Skeletal muscle cell (primary cell): Measurements from ENCODE around the gene PARD6B.
"Not testable (repeated sequence)": the region's sequence is repeated elsewhere in the genome, so short reads cannot be mapped to it uniquely, and the experiment has no call there.

Source experiments
- DNase-seq: peaks from one replicate; pipeline ENCODE4 v3.0.0-alpha.2; 2010; ENCODE audit warnings: low read depth
- H3K4me3 ChIP-seq: 2 replicates; pipeline ENCODE4 v1.5.1; 2011; ENCODE audit warnings: low read depth, mild to moderate bottlenecking, control low read depth, low read length, moderate library complexity

The PARD6B gene

DNA sequence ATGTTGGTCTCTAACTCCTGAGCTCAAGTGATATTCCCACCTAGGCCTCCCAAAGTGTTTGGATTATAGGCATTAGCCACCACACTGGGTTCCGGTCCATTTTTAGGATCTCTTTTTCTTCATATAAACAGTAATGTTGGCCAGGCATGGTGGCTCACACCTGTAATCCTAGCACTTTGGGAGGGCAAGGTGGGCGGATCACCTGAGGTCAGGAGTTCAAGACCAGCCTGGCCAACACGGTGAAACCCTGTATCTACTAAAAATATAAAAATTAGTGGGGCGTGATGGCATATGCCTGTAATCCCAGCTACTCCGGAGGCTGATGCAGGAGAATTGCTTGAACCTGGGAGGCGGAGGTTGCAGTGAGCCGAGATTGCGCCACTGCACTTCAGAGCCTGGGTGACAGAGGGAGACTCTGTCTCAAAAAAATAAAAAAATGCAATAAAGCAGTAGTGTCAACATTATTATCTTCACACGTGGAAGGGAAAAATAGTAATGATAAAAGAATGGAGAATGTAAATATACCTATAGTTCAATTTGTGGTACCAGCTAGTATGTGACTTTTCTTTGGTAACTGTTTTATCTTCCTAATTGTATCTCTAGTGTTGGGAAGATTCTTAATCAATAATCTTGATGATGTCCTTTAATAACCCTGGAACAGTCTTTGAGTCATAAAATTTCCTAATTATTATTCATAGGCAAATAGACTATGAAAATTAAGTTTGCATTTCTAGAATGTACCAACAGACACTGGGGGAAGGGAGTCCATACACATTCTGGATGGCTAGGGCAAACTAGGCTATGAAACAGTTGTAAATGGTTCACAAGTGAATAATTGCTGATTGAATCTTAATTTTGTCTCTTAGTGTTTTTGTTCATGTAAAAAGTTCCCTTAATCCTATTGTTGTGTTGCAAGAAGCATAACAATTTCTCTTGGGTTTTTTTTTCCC is 3.6 kb downstream of the PARD6B start:
- no peak overlapping the region for H3K4me3 ChIP-seq
- DNase-seq: no peak

DNA sequence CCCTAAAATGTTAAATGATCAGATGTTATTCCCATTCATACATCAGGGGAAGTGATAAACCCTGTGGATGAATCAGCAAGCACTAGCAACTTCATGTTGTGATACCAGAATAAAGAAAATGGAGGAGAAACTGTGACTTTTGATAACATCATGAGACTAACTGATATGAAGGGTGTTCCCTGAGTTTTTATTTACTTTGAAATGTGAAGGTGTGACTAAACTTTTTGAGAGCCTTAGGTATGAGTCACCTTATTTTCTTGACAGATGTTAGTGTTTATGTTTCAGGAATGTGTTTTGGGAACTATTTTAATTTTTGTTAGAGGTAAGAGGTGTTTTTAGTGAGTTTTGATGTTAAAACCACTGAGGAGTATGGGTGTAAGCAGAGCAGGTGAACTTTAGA is 4.4 kb downstream of the PARD6B start:
- no peak for DNase-seq
- H3K4me3 ChIP-seq: no peak overlapping the region

DNA sequence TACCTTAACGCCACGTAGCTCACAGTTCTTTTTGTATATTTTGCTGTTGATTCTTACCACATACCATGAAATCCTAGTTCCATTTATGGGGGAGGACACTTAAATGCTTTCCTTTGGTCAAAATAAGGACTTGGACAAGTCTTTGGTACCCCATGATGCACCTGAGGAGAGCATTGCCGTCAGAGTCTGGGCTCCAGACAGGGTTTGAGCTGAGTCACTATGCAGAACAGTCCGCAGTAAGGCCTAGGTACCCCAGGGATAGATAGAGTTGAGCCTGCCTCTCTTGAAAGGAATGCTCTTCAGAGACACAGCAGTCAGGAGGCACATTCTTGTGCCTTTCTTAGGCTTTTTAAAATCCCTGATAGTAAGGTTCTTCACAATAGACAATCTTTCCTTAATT is 6.0 kb downstream of the PARD6B start:
- no peak for DNase-seq

DNA sequence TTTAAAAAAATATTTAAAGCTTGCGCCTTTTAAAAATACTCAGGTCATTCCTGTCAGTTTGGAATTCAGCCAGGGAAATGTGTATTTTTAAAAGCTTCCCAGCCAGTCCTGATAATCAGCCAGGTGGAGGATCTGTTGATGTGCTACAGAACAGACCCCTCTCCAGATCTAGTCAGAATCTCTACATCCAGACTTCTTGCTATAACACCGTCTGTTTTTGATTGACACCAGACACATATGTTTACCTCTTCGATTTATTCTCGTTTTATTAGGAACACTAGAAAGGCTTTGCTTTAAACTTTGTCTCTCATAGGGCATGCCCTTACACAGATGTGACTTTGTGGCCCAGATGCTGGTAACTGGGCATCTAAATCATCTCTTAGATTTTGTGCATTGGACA is 11.7 kb downstream of the PARD6B start:
- DNase-seq: no peak
- H3K4me3 ChIP-seq: no peak overlapping the region

More for the DNA sequence above, 6.0 kb downstream of the PARD6B start:
- no peak overlapping the region for H3K4me3 ChIP-seq

DNA sequence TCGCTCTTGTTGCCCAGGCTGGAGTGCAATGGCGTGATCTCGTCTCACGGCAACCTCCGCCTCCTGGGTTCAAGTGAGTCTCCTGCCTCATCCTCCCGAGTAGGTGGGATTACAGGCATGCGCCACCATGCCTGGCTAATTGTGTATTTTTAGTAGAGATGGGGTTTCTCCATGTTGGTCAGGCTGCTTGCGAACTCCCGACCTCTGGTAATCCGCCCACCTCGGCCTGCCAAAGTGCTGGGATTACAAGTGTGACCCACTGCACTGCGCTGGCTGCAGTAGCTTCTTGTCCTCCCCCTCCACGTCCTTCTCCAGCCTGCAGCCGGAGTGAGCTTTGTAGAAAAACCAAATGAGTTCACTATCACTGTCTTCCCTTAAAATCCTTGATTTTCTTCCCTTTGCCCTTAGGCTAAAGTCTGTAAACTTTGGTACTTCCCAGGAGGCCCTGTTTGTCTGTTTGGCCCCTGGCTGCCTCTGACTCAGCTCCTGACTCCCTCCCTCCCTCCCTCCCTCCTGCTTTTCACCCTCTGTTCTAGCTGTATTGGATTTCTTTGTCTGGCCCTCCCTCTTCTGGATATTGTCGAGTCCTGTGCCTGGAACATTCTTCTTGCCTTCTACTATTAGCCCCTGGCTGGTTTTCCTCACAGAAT is 12.9 kb downstream of the PARD6B start:
- no peak overlapping the region for H3K4me3 ChIP-seq
- peak; percentile 69 for DNase-seq

DNA sequence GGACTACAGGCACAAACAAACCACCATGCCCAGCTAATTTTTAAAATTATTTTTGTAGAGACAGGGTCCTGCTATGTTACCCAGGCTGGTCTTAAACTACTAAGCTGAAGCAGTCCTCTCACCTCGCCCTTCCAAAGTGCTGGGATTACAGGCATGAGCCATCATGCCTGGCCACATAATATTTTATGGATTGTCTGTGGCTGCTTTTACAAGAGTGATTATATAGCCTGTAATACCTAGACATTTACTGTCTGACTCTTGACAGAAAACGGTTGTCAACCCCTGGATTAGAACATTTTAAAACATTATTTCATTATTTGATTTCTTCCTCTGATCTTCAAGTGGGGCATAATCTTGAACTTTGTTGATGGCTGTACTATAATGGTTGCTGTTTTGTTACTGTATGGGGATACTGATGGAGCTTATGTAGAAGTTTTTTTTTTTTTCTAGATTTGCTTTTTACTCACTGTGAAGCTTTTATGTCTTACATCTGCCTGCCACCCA is 14.3 kb downstream of the PARD6B start:
- no peak for DNase-seq

DNA sequence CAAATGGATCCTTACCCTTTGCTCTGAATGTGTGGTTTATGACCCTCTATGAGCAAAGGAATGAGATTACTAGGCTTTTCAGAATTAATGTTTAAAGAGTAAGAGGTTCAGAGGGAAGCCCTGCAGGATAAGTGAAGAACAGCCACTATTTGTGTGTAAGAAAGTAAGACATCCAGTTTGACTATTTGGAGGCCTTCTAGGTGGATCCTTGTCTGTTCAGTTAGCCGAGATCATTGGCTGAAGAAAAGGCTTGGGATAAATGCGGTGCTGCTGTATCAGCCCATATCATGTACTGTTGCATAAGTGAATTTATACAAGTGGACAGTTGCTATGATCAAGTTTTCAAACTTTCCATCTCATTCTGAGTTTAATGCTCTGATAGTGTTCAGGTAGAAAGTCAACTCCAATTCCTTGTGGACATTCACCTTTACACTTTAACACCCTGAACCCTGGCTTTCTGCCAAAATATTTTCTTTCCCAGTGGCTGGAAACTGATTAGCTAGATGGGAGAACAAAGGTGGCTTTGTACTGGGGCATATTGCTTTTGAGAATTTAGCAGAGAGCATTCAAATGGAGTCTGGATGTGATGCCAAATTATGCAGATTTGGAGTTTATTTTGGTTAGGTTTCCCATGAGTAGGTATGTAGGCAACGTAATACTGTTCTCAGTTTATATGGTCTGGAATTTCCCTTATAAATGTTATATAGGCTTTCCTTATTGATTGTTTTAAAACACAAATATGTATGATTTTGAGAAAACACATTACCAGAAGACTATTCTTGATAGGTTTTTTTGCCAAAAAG is 15.0 kb downstream of the PARD6B start:
- no peak for DNase-seq
- H3K4me3 ChIP-seq: no peak overlapping the region

More for the DNA sequence above, 14.3 kb downstream of the PARD6B start:
- H3K4me3 ChIP-seq: no peak overlapping the region

DNA sequence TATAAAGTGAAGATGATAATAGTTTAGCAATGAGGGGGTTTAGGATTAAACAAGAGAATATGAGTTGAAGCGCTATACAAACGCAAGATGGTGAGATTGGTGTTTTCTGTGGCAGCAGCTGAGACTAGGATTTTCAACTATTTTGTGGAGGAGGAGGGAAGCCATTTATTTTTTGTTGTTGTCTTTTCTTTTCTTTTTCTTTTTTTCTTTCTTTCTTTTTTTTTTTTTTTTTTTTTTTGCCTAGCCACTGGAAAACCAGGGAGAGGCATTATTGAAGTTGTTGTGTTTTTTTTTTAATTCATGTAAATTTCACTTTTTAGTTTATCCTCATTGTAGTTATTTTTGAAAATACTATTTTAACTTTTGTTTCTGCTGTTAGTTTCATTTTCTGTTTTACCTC is 15.9 kb downstream of the PARD6B start:
- DNase-seq: no peak
- no peak overlapping the region for H3K4me3 ChIP-seq

DNA sequence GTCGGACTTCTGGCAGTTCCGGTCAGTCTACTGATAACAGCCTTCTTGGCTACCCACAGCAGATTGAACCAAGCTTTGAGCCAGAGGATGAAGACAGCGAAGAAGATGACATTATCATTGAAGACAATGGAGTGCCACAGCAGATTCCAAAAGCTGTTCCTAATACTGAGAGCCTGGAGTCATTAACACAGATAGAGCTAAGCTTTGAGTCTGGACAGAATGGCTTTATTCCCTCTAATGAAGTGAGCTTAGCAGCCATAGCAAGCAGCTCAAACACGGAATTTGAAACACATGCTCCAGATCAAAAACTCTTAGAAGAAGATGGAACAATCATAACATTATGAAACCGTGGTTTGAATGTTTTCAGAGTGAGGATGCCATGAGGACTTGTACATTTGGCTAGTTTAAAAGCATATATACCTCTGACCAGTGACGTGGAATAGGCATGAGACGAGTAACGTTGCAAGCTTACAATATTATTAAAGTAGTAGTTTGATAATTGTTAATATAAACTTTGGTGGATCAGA is 18.8 kb downstream of the PARD6B start:
- no peak overlapping the region for H3K4me3 ChIP-seq
- DNase-seq: no peak

DNA sequence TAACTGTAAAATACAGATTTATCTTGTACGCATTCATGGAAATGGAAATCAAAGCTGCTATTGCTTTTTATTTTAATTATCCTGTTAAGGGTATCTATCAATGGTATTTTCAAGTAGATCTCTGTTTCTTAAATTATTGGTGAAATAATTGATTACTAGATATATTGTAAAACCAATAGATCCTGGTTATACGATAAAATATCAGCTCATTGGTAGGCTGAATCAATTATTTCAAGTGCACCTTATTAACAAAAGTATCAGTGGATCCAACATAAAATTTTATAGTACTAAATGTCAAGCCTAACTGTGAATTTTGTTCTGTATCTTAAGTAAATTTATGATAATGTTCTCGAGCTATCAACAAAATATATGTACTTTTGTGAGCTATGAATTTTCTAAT is 21.8 kb downstream of the PARD6B start:
- H3K4me3 ChIP-seq: no peak overlapping the region
- DNase-seq: no peak

DNA sequence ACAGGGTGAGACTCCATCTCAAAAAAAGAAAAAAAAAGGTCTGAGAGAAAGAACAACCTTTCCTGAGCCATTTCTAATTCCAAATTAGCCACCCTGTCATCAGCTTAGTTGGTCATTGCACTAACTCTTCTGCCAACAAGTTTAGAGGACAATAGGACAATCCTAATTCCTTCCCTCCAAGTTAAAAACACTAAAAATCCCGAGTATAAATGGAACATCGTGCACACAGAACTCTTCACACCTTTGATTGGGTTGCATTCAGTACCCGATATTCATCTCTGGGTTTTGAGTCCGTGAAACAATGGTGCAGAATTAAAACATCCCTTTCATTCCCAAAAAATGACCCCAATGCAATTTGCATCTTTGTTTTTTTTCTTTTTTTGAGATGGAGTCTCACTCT is 23.0 kb downstream of the PARD6B start:
- no peak overlapping the region for H3K4me3 ChIP-seq
- no peak for DNase-seq

DNA sequence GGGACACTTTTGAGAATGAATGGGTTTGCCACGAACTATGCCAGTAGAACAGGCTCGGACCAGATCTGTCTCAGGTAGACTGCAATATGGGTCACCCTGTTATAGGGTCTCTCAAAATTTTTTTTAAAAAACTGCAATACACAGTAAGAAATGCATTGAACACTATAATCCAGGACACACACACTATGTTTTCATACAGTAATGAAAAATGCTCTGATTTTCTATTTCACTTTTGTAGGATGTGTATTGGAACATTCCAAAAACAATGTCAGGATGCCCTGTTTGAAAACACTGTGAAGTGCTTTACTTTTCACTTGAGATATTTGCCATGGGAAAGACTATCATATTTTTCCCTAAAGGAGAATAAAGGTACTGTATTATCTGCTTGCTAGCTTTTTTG is 25.1 kb downstream of the PARD6B start:
- no peak for DNase-seq
- no peak overlapping the region for H3K4me3 ChIP-seq

DNA sequence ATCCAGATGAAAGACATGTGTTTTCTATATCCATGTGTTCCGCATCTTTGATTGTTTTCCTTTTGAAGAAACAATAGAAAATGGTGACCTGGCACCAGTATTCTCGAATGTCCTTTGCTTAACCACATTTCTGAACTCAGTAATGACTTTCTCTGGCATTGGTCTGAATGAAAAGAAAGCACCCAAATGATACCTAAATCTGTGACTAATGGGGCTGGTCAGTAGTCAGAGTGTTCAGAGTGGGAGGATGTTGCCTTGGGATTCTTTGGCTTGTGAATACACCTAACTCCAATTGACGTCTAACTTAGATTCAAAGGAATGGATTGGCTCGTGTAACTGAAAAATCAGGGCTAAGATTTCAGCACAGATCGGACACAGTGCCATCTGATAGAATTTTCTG is 27.1 kb downstream of the PARD6B start:
- DNase-seq: no peak
- no peak overlapping the region for H3K4me3 ChIP-seq

DNA sequence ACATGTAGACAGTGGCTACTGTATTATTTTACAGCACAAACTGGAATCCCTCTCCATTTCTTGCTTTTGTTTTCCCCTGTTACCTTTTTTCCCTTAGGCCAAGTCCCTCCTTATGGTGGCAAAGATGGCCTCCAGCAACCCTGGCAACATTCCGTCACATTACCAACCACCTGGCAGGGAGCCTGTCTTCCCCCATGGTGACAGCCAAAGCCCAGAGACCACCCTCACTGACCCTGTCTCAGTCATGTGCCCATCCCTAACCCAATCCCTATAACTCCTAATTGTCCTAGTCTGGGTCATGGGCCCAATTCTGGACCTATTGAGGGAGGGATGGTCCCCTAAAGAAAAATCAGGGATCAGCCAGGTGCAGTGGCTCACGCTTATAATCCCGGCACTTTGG is 27.6 kb downstream of the PARD6B start:
- no peak overlapping the region for H3K4me3 ChIP-seq
- DNase-seq: no peak

DNA sequence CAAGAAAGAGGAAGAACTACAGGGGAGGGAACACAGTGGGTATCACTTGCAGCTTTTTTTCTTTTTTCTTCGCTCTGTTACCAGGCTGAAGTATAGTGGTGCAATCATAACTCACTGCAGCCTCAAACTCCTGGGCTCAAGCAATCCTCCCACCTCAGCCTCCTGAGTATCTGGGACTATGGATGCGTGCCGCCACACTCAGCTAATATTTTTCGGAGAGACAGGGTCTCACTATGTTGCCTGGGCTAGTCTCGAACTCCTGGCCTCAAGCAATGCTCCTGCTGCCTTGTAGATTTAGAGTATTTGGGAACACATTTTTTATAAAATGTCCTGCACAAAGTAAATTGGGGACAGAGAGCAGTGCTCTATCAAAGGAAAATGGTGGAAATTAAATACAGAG is 28.3 kb downstream of the PARD6B start:
- no peak for DNase-seq
- no peak overlapping the region for H3K4me3 ChIP-seq

DNA sequence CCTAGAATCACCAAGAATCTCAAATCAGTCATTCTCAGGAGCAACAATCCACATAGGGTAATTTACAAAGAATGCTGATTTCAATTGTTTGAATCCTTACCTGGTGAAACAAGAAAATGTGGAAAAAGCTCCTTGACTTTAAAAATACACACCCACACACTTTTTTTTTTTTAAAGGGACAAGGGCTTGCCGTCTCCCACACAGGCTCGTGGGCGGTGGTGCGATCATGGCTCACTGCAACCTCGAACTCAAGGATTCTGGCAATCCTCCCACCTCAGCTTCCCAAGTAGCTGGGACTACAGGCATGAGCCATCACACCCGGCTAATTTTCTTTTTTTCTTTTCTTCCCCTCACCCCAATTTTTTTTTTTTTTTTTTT is 30.7 kb downstream of the PARD6B start:
- no peak for DNase-seq
- H3K4me3 ChIP-seq: no peak overlapping the region

DNA sequence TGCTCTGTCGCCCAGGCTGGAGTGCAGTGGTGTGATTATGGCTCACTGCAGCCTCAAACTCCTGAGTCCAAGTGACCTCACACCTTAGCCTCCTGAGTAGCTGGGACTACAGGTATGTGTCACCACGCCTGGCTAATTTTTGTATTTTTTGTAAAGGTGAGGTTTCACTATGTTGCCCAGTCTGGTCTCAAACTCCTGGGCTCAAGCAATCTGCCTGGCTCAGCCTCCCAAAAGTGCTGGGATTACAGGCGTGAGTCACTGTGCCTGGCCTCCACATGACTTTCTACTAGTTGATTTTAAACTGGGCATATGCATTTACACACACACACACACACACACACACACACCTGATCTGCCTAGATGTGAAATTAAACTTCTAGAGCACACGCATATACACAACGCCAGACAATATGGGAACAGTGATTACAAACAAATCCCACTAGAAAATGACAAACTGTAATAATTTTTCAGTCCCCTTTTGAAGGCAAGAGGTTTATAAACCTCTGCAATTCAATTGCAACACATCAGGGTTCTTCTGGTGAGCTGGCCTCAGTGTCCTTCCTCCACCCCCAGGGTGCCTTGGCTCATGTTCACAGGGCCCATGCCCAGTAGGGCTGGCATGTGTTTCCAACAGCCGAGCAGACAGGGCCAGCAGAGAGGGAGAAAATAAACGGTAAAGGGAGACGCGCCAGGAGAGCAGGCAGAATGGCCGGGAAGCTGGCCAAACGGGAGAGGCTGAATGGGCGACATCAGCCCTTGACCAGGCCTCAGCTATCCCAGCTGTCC is 31.2 kb downstream of the PARD6B start:
- H3K4me3 ChIP-seq: no peak overlapping the region
- no peak for DNase-seq

DNA sequence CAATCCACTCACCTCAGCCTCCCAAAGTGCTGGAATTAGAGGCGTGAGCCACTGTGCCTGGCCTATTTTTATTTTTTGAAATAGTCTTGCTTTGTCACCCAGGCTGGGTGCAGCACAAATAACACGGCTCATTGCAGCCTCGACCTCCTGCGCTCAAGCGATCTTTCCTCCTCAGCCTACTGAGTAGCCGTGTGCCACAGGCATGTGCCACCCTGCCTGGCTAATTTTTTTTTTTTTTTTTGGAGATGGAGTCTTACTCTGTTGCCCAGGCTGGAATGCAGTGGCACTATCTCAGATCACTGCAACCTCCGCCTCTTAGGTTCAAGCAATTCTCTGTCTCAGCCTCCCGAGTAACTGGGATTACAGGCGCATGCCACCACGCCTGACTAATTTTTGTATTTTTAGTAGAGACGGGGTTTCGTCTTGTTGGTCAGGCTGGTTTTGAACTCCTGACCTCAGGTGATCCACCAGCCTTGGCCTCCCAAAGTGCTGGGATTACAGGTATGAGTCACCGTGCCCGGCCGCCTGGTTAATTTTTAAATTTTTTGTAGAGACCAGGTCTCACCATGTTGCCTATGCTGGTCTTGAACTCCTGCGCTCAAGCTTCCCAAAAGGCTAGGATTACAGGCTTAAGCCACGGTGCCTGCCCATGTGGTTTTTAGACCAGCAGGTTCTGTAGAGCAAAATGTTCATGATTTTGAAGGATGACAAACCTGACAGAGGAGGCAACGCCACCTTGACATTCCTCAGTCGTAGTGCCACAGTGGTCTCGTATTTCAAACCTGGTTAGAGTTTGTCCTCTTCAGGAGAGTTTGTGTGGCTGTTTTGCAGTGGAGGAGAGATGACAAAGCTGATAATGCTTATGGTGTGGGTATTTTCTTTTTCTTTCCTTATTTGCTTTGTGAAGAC is 32.4 kb downstream of the PARD6B start:
- not testable (repeated sequence) for DNase-seq, H3K4me3 ChIP-seq
